Aorta (tissue), 5 donors: Measurements from ENCODE around the gene USP5. TPM values are rescaled to one million over a fixed set of nuclear protein-coding genes. Genes with fewer than 3 reads are reported as not detected.

ENCODE experiments used
- ATAC-seq: fragments of 200-7000 bp; cut with Tn5 transposase; one replicate; pipeline ENCODE4 v1.9.1; 2022; ENCODE audit warnings: moderate library complexity; ENCODE audit not compliant: low FRiP score
- DNase-seq, 2 donors: peaks; one replicate each; pipeline ENCODE4 v3.0.0-alpha.2; 2020
- H3K27ac ChIP-seq, 2 donors: one replicate each; pipeline ENCODE4 v1.5.1; 2013; ENCODE audit warnings: low read length in 2 of 2, mild to moderate bottlenecking in 2 of 2, moderate library complexity in 2 of 2, control low read depth in 1 of 2, inconsistent platforms in 1 of 2, low read depth in 1 of 2
- H3K27me3 ChIP-seq, 2 donors: one replicate each; pipeline ENCODE4 v1.6.1; 2013; ENCODE audit warnings: control low read depth in 1 of 2, low read length in 1 of 2, mild to moderate bottlenecking in 1 of 2, moderate library complexity in 1 of 2; ENCODE audit not compliant: insufficient read depth in 2 of 2, control insufficient read depth in 1 of 2
- H3K36me3 ChIP-seq, 2 donors: one replicate each; pipeline ENCODE4 v1.6.1; 2013; ENCODE audit warnings: control low read depth in 1 of 2, low read length in 1 of 2, mild to moderate bottlenecking in 1 of 2; ENCODE audit not compliant: insufficient read depth in 2 of 2, control insufficient read depth in 1 of 2
- H3K4me1 ChIP-seq, 2 donors: one replicate each; pipeline ENCODE4 v1.6.1; 2013; ENCODE audit warnings: low read length in 2 of 2, control low read depth in 1 of 2, mild to moderate bottlenecking in 1 of 2, moderate library complexity in 1 of 2; ENCODE audit not compliant: insufficient read depth in 2 of 2, control insufficient read depth in 1 of 2
- H3K4me3 ChIP-seq, 2 donors: one replicate each; pipeline ENCODE4 v1.5.1; 2013; ENCODE audit warnings: low read length in 2 of 2, control low read depth in 1 of 2, mild to moderate bottlenecking in 1 of 2
- H3K9me3 ChIP-seq: one replicate; pipeline ENCODE4 v1.6.1; 2013; ENCODE audit warnings: mild to moderate bottlenecking, low read length; ENCODE audit not compliant: control insufficient read depth
- WGBS, 2 donors: extraction: QIAGEN DNeasy Blood & Tissue Kit; methylation state at CpG; one replicate each; pipeline ENCODE4 v1.1.7; 2013; 5-methylcytosine and 5-hydroxymethylcytosine counted together
- intact Hi-C, 2 donors: fragments of 100-400 bp; cut with DNase I; formaldehyde crosslinking; loops; one replicate each; pipeline versions ENCODE4 v1.14.2 to v1.15.0; 2022
- polyA plus RNA-seq, 2 donors: library from polyadenylated mRNA; stranded (reverse); fragments of 200-250 nt; gene quantifications; one replicate each; pipeline ENCODE4 v1.2.3, GENCODE V29; 2013
- total RNA-seq, 2 donors: library from RNA; stranded (reverse); fragmentation: NEBNext Ultra II Directional; extraction: Animal tissue kit (Norgen Biotek cat#: 25700); gene quantifications; one replicate each; pipeline ENCODE4 v1.2.1, GENCODE V29; 2021
- donor health status: healthy with polysubstance abuse.
- donor health status: Bipolar disorder and iron deficiency.
- donor health status: DM: no; HTN: no; CAD: no.
- donor health status: DM: no; HTN: no; CAD: no.
- donor health status: DM: yes; HTN: yes; CAD: no.

Gene USP5
- total and polyA plus RNA-seq, 4 donors, result 26.7 to 64.6 (median 53.2) TPM

DNA sequence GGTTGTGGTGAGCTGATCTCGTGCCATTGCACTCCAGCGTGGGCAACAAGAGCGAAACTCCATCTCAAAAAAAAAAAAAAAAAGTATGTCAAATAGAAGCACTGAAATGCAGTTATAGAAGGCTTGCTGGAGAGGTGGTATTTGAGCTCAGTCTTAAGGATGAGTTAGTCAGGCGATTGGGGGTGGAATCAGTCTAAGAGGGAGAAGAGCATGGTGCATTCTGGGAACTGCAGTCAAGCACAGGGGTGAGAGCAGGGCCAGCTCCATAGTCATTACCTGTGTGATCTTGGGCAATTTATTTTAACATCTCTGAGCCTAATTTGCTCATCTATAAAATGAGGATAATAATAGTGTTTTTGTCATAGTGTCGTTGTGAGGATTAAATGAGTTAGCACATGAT, 17.1 kb upstream of the USP5 start:
- no peaks in the 10 kb centered on the region for H3K4me1 ChIP-seq
- H3K9me3 ChIP-seq, result no peaks in the 10 kb centered on the region
- no peak overlapping the region for H3K4me3 ChIP-seq
- peaks cover 0 to 6% of the 10 kb centered on the region in 2 donors for H3K36me3 ChIP-seq
- intact Hi-C loops, result no loop called here
- H3K27ac ChIP-seq, result no peak overlapping the region
- ATAC-seq (no peak), DNase-seq (no peak)
- no peaks in the 10 kb centered on the region for H3K27me3 ChIP-seq
- WGBS, 2 donors, result 84 to 87% methylated on average over 5 of the region's 5 CpGs

DNA sequence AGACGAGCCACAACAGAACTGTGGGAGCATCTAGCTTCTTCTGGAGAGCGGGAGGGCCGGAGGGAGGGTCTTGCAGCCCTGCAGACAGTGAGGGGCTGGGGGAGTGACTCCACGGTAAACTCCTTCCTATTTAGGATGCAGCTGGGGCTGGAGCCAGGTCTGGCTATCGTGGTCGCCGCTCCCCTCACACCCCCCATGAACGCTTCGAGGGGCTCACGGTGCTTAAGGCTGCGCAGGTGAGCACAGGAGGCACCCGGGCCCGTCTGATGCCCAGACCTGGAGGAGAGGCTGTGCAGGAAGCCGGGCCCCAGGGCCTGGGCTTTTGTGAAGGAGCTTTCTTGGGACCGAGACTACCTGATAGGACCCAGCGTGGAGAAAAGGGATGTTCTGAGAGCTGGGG, 15.1 kb upstream of the USP5 start:
- H3K36me3 ChIP-seq, result peaks cover 0 to 4% of the 10 kb centered on the region in 2 donors
- intact Hi-C loops, result no loop called here
- DNase-seq, result peak in 1 of 2 donors; percentile 40

DNA sequence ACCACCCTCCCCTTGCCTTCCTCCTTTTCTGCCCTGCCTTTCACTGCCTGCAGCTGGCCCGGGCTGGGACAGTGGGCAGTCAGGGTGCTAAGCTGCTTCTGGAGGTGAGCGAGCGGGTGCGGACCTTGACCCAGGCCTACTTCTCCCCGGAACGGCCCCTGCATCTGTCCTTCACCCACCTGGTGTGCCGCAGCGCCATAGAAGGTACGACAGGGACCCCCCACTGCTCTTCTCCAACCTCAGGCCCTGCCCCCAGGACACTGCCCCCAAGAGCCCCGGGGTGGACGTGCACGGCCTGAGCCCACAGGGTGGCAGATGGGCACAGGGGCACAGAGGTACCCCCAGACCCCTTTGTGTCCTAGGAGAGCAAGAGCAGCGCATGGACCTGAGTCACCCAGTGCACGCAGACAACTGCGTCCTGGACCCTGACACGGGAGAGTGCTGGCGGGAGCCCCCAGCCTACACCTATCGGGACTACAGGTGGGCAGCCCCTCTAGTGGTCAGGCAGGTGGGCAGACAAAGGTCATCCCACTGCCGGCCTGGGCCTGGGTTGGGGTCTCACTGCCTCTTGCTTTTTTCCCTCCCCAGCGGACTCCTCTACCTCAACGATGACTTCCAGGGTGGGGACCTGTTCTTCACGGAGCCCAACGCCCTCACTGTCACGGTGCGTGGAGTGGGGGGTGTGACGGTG, 14.4 kb upstream of the USP5 start:
- peaks cover 0 to 4% of the 10 kb centered on the region in 2 donors for H3K36me3 ChIP-seq
- H3K27ac ChIP-seq, result no peak overlapping the region
- no peaks in the 10 kb centered on the region for H3K9me3 ChIP-seq
- DNase-seq, result peak in 1 of 2 donors; percentile 43
- no peak for ATAC-seq
- WGBS, 2 donors, result 88 to 93% methylated on average over 26 of the region's 26 CpGs
- H3K4me1 ChIP-seq, result no peaks in the 10 kb centered on the region
- H3K4me3 ChIP-seq, result no peak overlapping the region
- H3K27me3 ChIP-seq, result no peaks in the 10 kb centered on the region
- intact Hi-C loops, result no loop called here

More for the DNA sequence above, 15.1 kb upstream of the USP5 start:
- H3K4me3 ChIP-seq, result no peak overlapping the region
- no peaks in the 10 kb centered on the region for H3K27me3 ChIP-seq
- no peaks in the 10 kb centered on the region for H3K9me3 ChIP-seq
- H3K27ac ChIP-seq, result no peak overlapping the region
- ATAC-seq, result no peak
- 86 to 89% methylated on average over 16 of the region's 16 CpGs for WGBS, 2 donors
- no peaks in the 10 kb centered on the region for H3K4me1 ChIP-seq

DNA sequence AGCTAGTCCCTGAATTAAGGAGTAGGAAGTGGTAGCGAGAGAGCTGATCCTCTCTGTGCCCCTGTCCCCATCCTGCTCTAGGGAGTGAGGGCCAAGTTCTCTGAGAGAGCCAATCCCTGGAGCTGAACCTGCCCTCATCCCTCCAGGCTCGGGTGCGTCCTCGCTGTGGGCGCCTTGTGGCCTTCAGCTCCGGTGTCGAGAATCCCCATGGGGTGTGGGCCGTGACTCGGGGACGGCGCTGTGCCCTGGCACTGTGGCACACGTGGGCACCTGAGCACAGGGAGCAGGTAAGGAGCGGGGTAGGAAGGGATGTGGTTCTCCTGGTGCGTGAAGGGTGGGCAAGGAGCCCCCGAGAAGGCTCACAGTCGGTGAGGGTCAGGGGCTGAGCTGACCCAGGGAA, 13.1 kb upstream of the USP5 start:
- no peak overlapping the region for H3K27ac ChIP-seq
- no peaks in the 10 kb centered on the region for H3K27me3 ChIP-seq
- no peak for ATAC-seq
- peak in 1 of 2 donors; percentile 32 for DNase-seq
- intact Hi-C loops, result no loop called here
- H3K36me3 ChIP-seq, result peaks cover 0 to 4% of the 10 kb centered on the region in 2 donors
- H3K4me3 ChIP-seq, result no peak overlapping the region
- no peaks in the 10 kb centered on the region for H3K4me1 ChIP-seq
- no peaks in the 10 kb centered on the region for H3K9me3 ChIP-seq
- WGBS, 2 donors, result 90 to 91% methylated on average over 16 of the region's 16 CpGs

DNA sequence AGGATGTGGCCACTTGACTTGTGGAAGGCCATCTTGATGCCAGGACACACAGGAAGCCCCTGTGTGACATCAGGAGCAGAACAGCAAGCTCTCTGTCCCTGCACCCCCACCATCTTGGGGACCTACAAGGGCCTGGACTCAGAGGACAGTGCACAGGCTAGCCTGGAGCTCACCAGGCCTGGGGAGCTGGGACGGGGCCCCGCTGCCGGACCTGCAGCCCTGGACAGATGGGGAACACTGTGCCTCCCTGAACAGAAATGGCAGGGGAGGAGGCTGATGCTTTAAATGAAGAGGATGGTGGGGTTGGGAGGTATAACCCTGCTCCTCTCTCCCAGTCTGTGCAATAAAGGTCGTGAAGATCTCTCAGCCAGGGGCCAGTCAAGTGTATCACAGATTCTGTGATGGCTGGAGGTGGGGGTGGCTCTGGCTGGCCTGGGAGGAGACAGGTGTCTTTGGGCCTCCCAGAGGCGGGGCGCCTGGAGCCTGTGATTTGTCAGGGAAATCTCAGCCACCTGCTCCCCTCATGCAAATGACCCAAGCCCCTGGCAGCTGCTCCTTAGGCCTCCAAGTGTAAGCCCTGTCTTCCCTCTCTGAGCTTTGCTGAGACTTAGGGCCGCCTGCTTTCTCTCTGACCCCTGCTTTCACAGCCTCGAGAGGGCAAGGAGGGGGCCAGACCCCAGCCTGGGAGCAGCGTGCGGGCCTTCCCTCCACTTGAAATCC, 12.3 kb upstream of the USP5 start:
- Histone ChIP-seq H3K27ac (no peak overlapping the region), H3K4me3 (no peak overlapping the region), H3K4me1 (no peaks in the 10 kb centered on the region), H3K27me3 (no peaks in the 10 kb centered on the region), H3K36me3 (peaks cover 0 to 4% of the 10 kb centered on the region in 2 donors), H3K9me3 (no peaks in the 10 kb centered on the region)
- no peak for ATAC-seq
- WGBS, 2 donors, result 73 to 75% methylated on average over 10 of the region's 10 CpGs
- DNase-seq, result peak in 1 of 2 donors; percentile 38
- intact Hi-C loops, result no loop called here

DNA sequence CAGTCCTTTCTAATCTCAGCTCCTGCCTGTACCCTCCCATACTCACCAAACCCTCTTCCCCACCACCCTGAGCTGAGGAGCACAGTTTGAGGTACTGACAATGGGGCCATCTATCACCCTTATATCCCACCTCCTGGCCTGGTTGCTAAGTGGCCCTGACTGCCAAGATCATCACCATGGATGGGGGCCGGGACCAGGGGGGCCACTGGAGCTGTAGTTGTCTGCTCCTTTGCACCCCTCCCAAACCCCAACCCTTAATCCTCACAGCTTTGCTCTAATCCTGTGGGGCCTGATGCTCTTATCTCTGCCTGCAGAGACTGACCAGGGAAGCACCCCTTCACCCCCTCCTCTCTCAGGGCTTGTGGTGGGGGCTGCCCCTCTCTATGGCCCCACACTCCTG, 11.6 kb upstream of the USP5 start:
- Histone ChIP-seq H3K4me3 (no peak overlapping the region), H3K4me1 (no peaks in the 10 kb centered on the region), H3K27me3 (no peaks in the 10 kb centered on the region), H3K36me3 (peaks cover 0 to 4% of the 10 kb centered on the region in 2 donors), H3K27ac (no peak overlapping the region), H3K9me3 (no peaks in the 10 kb centered on the region)
- DNase-seq, result peak in 1 of 2 donors; percentile 33
- no peak for ATAC-seq
- intact Hi-C loops, result no loop called here
- whole genome bisulfite sequencing, 2 donors, result 45 to 46% methylated on average over 1 of the region's 1 CpG

DNA sequence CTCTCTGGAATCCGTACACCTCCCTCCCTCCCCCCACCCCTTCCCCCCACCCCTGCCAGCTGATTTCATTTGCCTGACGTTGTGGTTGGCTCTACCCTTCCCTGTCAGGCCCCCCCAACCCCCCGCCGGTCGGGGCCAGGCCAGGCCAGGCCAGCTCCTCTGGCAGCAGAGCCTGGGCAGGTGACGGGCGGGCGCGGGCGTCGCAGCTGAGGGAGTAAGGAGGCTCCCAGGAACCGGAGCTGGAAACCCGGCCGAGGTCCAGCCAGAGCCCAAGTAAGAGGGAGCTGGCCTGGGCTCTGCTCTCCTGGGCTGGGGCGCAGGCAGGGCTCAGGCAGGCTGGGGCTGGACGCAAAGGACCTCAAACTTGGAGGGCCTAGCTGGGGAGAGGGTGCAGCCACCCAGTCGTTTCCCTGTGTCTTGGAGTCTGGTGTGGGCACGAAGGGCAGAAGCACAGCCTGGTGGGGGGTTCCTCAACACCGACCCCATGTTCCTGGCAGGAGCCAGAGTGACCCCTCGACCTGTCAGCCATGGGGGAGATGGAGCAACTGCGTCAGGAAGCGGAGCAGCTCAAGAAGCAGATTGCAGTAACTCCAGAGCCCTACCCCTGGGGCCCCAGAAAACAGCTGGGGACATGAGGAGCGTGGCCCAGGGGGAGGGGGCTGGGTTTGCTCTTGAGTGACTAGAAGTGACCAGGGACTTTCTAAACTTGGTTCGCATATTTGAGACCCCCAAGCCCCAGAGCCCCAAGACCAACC, 11.0 kb upstream of the USP5 start, which contains the start of gene GNB3:
TSS of gene GNB3 (plus strand) at position 165 of the 755 bp plus-strand sequence. CDS start at position 528, 363 bp downstream.
- DNase-seq (peak in 1 of 2 donors; percentile 46), ATAC-seq (no peak)
- no peak within 1 kb of the TSS for H3K4me3 ChIP-seq
- no peaks in the 10 kb centered on the region for H3K27me3 ChIP-seq
- WGBS, 2 donors, result 46 to 57% methylated on average over 22 to 24 of the region's 24 CpGs
- intact Hi-C loops, result no loop called here
- no peaks in the 10 kb centered on the region for H3K4me1 ChIP-seq
- H3K27ac ChIP-seq, result no peak within 1 kb of the TSS
- H3K36me3 ChIP-seq, result peaks cover 0 to 4% of the 10 kb centered on the region in 2 donors
- H3K9me3 ChIP-seq, result no peaks in the 10 kb centered on the region

DNA sequence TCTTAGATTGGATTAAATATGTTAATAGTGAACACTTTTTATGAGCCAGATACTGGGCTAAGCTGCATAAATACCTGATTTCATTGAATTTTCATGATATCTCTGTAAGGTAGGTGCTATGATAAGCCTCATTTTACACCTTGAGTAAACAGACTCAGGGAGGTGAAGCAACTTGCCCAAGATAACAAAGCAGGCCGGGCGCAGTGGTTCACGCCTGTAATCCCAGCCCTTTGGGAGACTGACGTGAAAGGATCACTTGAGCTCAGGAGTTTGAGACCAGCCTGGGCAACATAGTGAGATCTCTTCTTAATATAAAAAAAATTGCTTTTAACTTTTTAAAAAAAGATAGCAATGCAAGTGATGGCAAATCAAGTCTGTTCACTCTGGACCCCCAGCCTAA, 9.9 kb upstream of the USP5 start:
- no peaks in the 10 kb centered on the region for H3K27me3 ChIP-seq
- 85 to 92% methylated on average over 4 of the region's 4 CpGs for WGBS, 2 donors
- no peak overlapping the region for H3K4me3 ChIP-seq
- H3K9me3 ChIP-seq, result no peaks in the 10 kb centered on the region
- H3K36me3 ChIP-seq, result peaks cover 0 to 4% of the 10 kb centered on the region in 2 donors
- H3K4me1 ChIP-seq, result no peaks in the 10 kb centered on the region
- DNase-seq (no peak), ATAC-seq (no peak)
- intact Hi-C loops, result no loop called here
- no peak overlapping the region for H3K27ac ChIP-seq
